Duodenal mucosa (tissue), 2 donors: ENCODE results near the gene VPS18.

ENCODE experiments used
- H3K27ac ChIP-seq: one replicate; pipeline ENCODE4 v1.7.0; 2013; ENCODE audit warnings: low read depth, low read length
- H3K27me3 ChIP-seq, 2 donors: one replicate each; pipeline ENCODE4 v1.7.0; 2013; ENCODE audit warnings: low read length in 2 of 2, control low read depth in 1 of 2; ENCODE audit not compliant: insufficient read depth in 2 of 2, control insufficient read depth in 1 of 2
- H3K36me3 ChIP-seq, 2 donors: one replicate each; pipeline ENCODE4 v1.7.0; 2013; ENCODE audit warnings: low read length in 2 of 2, control low read depth in 1 of 2; ENCODE audit not compliant: insufficient read depth in 2 of 2, control insufficient read depth in 1 of 2
- H3K4me1 ChIP-seq, 2 donors: one replicate each; pipeline ENCODE4 v1.7.0; 2013; ENCODE audit warnings: low read length in 2 of 2, control low read depth in 1 of 2; ENCODE audit not compliant: insufficient read depth in 2 of 2, control insufficient read depth in 1 of 2
- H3K4me3 ChIP-seq, 2 donors: one replicate each; pipeline ENCODE4 v1.7.0; 2013; ENCODE audit warnings: low read length in 2 of 2, low read depth in 1 of 2
- H3K9ac ChIP-seq, 2 donors: one replicate each; pipeline ENCODE4 v1.7.0; 2013; ENCODE audit warnings: low read length in 2 of 2, low read depth in 1 of 2
- H3K9me3 ChIP-seq, 2 donors: one replicate each; pipeline ENCODE4 v1.7.0; 2013; ENCODE audit warnings: low read length in 2 of 2, control low read depth in 1 of 2; ENCODE audit not compliant: control insufficient read depth in 1 of 2

The VPS18 gene

GRCh38 chr15:40944510-40945296 is 50.5 kb downstream of the VPS18 start:
- Histone ChIP-seq H3K4me3 (no peak overlapping the region), H3K9ac (no peak overlapping the region), H3K36me3 (no peaks in the 10 kb centered on the region), H3K9me3 (no peaks in the 10 kb centered on the region), H3K4me1 (peaks cover 26 to 40% of the 10 kb centered on the region in 2 donors), H3K27ac (no peak overlapping the region), H3K27me3 (no peaks in the 10 kb centered on the region)

- no peaks in the 10 kb centered on the region for H3K36me3 ChIP-seq
- H3K27me3 ChIP-seq = no peaks in the 10 kb centered on the region
- no peak overlapping the region for H3K9ac ChIP-seq
- no peak overlapping the region for H3K27ac ChIP-seq
- no peaks in the 10 kb centered on the region for H3K9me3 ChIP-seq
- no peak overlapping the region for H3K4me3 ChIP-seq
- H3K4me1 ChIP-seq = peaks cover 23% of the 10 kb centered on the region in 2 donors
Observed at GRCh38 chr15:40948706-40949473, 54.6 kb downstream of the VPS18 start.

- Histone ChIP-seq H3K27ac (peak overlapping the region; percentile 28), H3K4me3 (no peak overlapping the region), H3K4me1 (peaks cover 25 to 26% of the 10 kb centered on the region in 2 donors), H3K9ac (no peak overlapping the region), H3K9me3 (no peaks in the 10 kb centered on the region), H3K27me3 (no peaks in the 10 kb centered on the region), H3K36me3 (no peaks in the 10 kb centered on the region)
Observed at GRCh38 chr15:40949756-40950207, 55.5 kb downstream of the VPS18 start.

- no peak overlapping the region for H3K4me3 ChIP-seq
- no peaks in the 10 kb centered on the region for H3K36me3 ChIP-seq
- no peak overlapping the region for H3K9ac ChIP-seq
- peaks cover 25 to 26% of the 10 kb centered on the region in 2 donors for H3K4me1 ChIP-seq
- H3K27me3 ChIP-seq = no peaks in the 10 kb centered on the region
- H3K27ac ChIP-seq = no peak overlapping the region
- no peaks in the 10 kb centered on the region for H3K9me3 ChIP-seq
Observed at GRCh38 chr15:40951764-40952163, 57.5 kb downstream of the VPS18 start.

- Histone ChIP-seq H3K9me3 (no peaks in the 10 kb centered on the region), H3K27me3 (no peaks in the 10 kb centered on the region), H3K36me3 (no peaks in the 10 kb centered on the region), H3K27ac (peak overlapping the region; percentile 67), H3K9ac (peak overlapping the region; percentile 71 to 93), H3K4me3 (peak overlapping the region; percentile 81 to 89), H3K4me1 (peaks cover 26% of the 10 kb centered on the region in 2 donors)
Observed at GRCh38 chr15:40952301-40952900, 58.2 kb downstream of the VPS18 start.

GRCh38 chr15:40952901-40953712 is 58.9 kb downstream of the VPS18 start, which contains the start of gene CHAC1:
TSS of gene CHAC1 (plus strand) at chr15:40953471. CDS start at chr15:40953584, 113 bp downstream.
- Histone ChIP-seq H3K4me1 (peaks cover 26 to 32% of the 10 kb centered on the region in 2 donors), H3K4me3 (peak within 1 kb of the TSS; percentile 81 to 89)

More at GRCh38 chr15:40952901-40953712, 58.9 kb downstream of the VPS18 start, which contains the start of gene CHAC1:
- peak within 1 kb of the TSS; percentile 67 for H3K27ac ChIP-seq
- peak within 1 kb of the TSS; percentile 71 to 93 for H3K9ac ChIP-seq
- no peaks in the 10 kb centered on the region for H3K9me3 ChIP-seq
- no peaks in the 10 kb centered on the region for H3K36me3 ChIP-seq
- H3K27me3 ChIP-seq = no peaks in the 10 kb centered on the region
